ENCODE data around the gene HSPA12B. TPM values are rescaled to one million over a fixed set of nuclear protein-coding genes. Genes with fewer than 3 reads are reported as not detected.
A peak's percentile ranks its signal among the peaks of the same experiment; 100 is the strongest.

The HSPA12B gene
- total and polyA plus RNA-seq, 2 of the 13 experiments (the other 11 are each of a cell fraction or from before 2014, with no cell fraction given) = 0.01 TPM; not detected in 1

GRCh38 chr20:3767427-3768341, 35.2 kb downstream of the HSPA12B start, which contains the start of gene ADISSP (continued):
- TF ChIP-seq ZBTB37 (CRISPR knock-in tag; IDR thresholded peaks at IDR 0.05) (no peak), ZMYM4 (CRISPR knock-in tag; IDR thresholded peaks at IDR 0.05) (peak; percentile 99), SP5 (CRISPR knock-in tag; IDR thresholded peaks at IDR 0.05; ENCODE audit: borderline replicate concordance, low read depth) (peak; percentile 67), ZNF800 (CRISPR knock-in tag; IDR thresholded peaks at IDR 0.05) (peak; percentile 71; the same call in 1 of the 2 replicates), KDM3A (CRISPR knock-in tag; IDR thresholded peaks at IDR 0.05; ENCODE audit: low read depth) (peak; percentile 48), ZFY (CRISPR knock-in tag; IDR thresholded peaks at IDR 0.05) (peak; percentile 96), HNF4G (IDR thresholded peaks at IDR 0.05; ENCODE audit: borderline replicate concordance, low read depth, low read length) (peak; percentile 61; the same call in 1 of the 2 replicates), HNF4G (CRISPR knock-in tag; IDR thresholded peaks at IDR 0.05; ENCODE audit: borderline replicate concordance, low read depth) (no peak), ISL2 (CRISPR knock-in tag; IDR thresholded peaks at IDR 0.05) (peak; percentile 72), PREB (CRISPR knock-in tag; IDR thresholded peaks at IDR 0.05) (0 out of 2 replicates have a peak, but pooled peaks have one; percentile 44), ZBTB8A (CRISPR knock-in tag; IDR thresholded peaks at IDR 0.05; ENCODE audit: borderline replicate concordance, low read depth) (peak; percentile 25; the same call in 1 of the 2 replicates), DMAP1 (CRISPR knock-in tag; IDR thresholded peaks at IDR 0.05) (peak; percentile 83), ZNF704 (CRISPR knock-in tag; IDR thresholded peaks at IDR 0.05; ENCODE audit: borderline replicate concordance) (peak; percentile 96), SOX13 (IDR thresholded peaks at IDR 0.05) (0 out of 2 replicates have a peak, but pooled peaks have one; percentile 24), SOX13 (CRISPR knock-in tag; conservative IDR thresholded peaks at IDR 0.05 in 1 of 2, IDR thresholded peaks at IDR 0.05 in 1 of 2) (no peak; a peak in 2 of 4 replicates), ZNF225 (CRISPR knock-in tag; IDR thresholded peaks at IDR 0.05) (peak; percentile 75), ZNF33B (CRISPR knock-in tag; IDR thresholded peaks at IDR 0.05) (peak; percentile 71), IKZF5 (CRISPR knock-in tag; IDR thresholded peaks at IDR 0.05) (peak; percentile 57), GTF2F1 (IDR thresholded peaks at IDR 0.05; ENCODE audit: low read length) (peak; percentile 73; the same call in 1 of the 2 replicates), ZNF101 (CRISPR knock-in tag; IDR thresholded peaks at IDR 0.05; ENCODE audit: borderline replicate concordance, low read depth) (0 out of 2 replicates have a peak, but pooled peaks have one; percentile 58), NR1H2 (CRISPR knock-in tag; IDR thresholded peaks at IDR 0.05; ENCODE audit: borderline replicate concordance, low read depth) (no peak), ZNF672 (CRISPR knock-in tag; IDR thresholded peaks at IDR 0.05) (no peak), ZNF563 (CRISPR knock-in tag; IDR thresholded peaks at IDR 0.05) (peak; percentile 95; the same call in 1 of the 2 replicates)

Data from HepG2 (cell line).